ENCODE measurements around the gene DNAH8.

The DNAH8 gene

DNA sequence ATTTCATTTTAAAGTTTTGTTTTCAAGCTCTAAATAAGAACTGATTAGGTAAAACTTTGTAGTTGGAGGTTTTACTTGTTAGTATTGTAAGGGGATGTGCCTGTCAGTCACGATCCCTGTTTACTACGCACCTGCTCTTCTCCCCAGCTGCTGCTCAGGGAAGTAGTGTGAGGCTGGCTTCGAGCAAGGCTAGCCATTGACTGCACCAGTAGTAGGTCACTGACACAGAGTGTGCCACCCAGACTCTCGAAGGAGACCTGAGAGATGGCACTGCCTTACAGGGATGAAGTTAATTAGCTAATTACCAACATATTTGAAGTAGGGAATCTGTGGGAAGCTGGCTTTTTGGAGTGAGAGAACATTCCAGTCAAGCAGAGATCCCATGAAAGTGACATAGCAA is 89.2 kb downstream of the DNAH8 start:
- H3K9ac ChIP-seq (ENCODE audit: low read length) = no peak overlapping the region
- H3K4me3 ChIP-seq (ENCODE audit: insufficient read depth, low read length, poor library complexity, severe bottlenecking) = no peak overlapping the region
- no peaks in the 10 kb centered on the region for H3K9me3 ChIP-seq (ENCODE audit: insufficient read depth, low read length)
- no peaks in the 10 kb centered on the region for H3K79me2 ChIP-seq (ENCODE audit: insufficient read depth, low read length)
- no peaks in the 10 kb centered on the region for H4K20me1 ChIP-seq (ENCODE audit: low read depth, low read length)
- no peaks in the 10 kb centered on the region for H3K36me3 ChIP-seq (ENCODE audit: low read length)
- no peaks in the 10 kb centered on the region for H3F3A ChIP-seq (ENCODE audit: insufficient read depth)
- H3K27ac ChIP-seq (ENCODE audit: low read depth, low read length) = no peak overlapping the region
- H2AFZ ChIP-seq (ENCODE audit: low read depth, low read length, severe bottlenecking) = no peak overlapping the region
- no peaks in the 10 kb centered on the region for H3K9me2 ChIP-seq (replicated peaks; ENCODE audit: insufficient read depth, low read length)
- H3K27me3 ChIP-seq (ENCODE audit: low read length) = no peaks in the 10 kb centered on the region
- no peak overlapping the region for H3K4me2 ChIP-seq (ENCODE audit: low read depth, low read length, poor library complexity, severe bottlenecking)
- TF ChIP-seq EZH2phosphoT487 (conservative IDR thresholded peaks at IDR 0.05; ENCODE audit: low read length) = no peak
- TF ChIP-seq, protein P1, sequence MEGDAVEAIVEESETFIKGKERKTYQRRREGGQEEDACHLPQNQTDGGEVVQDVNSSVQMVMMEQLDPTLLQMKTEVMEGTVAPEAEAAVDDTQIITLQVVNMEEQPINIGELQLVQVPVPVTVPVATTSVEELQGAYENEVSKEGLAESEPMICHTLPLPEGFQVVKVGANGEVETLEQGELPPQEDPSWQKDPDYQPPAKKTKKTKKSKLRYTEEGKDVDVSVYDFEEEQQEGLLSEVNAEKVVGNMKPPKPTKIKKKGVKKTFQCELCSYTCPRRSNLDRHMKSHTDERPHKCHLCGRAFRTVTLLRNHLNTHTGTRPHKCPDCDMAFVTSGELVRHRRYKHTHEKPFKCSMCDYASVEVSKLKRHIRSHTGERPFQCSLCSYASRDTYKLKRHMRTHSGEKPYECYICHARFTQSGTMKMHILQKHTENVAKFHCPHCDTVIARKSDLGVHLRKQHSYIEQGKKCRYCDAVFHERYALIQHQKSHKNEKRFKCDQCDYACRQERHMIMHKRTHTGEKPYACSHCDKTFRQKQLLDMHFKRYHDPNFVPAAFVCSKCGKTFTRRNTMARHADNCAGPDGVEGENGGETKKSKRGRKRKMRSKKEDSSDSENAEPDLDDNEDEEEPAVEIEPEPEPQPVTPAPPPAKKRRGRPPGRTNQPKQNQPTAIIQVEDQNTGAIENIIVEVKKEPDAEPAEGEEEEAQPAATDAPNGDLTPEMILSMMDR (IDR thresholded peaks at IDR 0.05; ENCODE audit: insufficient read depth, low read length, poor library complexity, severe bottlenecking) = no peak

DNA sequence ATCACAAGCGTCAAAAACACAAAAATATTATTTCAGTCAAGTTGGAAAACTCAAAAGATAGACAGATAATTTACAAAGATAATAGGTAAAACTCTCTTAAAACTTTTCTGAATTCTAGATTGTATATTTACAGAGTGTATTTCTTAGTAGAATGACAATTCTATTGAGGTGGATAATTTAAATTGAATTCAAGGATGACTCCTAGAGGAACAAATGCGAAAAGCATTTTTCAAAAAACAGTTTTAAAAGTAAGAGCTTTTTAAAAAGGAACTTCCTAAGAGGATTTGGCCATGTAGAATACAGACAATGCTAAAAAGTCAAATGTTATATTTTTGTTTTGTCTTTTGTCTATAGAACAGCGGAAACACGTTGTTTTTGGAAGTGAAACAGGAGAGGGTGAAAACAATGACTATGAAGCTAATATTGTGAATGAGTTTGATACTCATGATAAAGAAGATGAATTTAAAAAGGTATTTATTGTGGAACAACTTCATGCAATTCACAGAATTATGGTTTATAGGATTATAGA is 90.1 kb downstream of the DNAH8 start:
- H3K36me3 ChIP-seq (ENCODE audit: low read length) = no peaks in the 10 kb centered on the region
- H3K79me2 ChIP-seq (ENCODE audit: insufficient read depth, low read length) = no peaks in the 10 kb centered on the region
- TF ChIP-seq, protein P1 (IDR thresholded peaks at IDR 0.05; ENCODE audit: insufficient read depth, low read length, poor library complexity, severe bottlenecking) = no peak
- TF ChIP-seq EZH2phosphoT487 (conservative IDR thresholded peaks at IDR 0.05; ENCODE audit: low read length) = no peak
- no peak overlapping the region for H3K27ac ChIP-seq (ENCODE audit: low read depth, low read length)
- no peaks in the 10 kb centered on the region for H4K20me1 ChIP-seq (ENCODE audit: low read depth, low read length)
- H3K4me3 ChIP-seq (ENCODE audit: insufficient read depth, low read length, poor library complexity, severe bottlenecking) = no peak overlapping the region
- H3K9me3 ChIP-seq (ENCODE audit: insufficient read depth, low read length) = no peaks in the 10 kb centered on the region
- no peaks in the 10 kb centered on the region for H3F3A ChIP-seq (ENCODE audit: insufficient read depth)
- no peak overlapping the region for H3K9ac ChIP-seq (ENCODE audit: low read length)
- H3K4me2 ChIP-seq (ENCODE audit: low read depth, low read length, poor library complexity, severe bottlenecking) = no peak overlapping the region
- no peak overlapping the region for H2AFZ ChIP-seq (ENCODE audit: low read depth, low read length, severe bottlenecking)
- H3K27me3 ChIP-seq (ENCODE audit: low read length) = no peaks in the 10 kb centered on the region
- no peaks in the 10 kb centered on the region for H3K9me2 ChIP-seq (replicated peaks; ENCODE audit: insufficient read depth, low read length)

DNA sequence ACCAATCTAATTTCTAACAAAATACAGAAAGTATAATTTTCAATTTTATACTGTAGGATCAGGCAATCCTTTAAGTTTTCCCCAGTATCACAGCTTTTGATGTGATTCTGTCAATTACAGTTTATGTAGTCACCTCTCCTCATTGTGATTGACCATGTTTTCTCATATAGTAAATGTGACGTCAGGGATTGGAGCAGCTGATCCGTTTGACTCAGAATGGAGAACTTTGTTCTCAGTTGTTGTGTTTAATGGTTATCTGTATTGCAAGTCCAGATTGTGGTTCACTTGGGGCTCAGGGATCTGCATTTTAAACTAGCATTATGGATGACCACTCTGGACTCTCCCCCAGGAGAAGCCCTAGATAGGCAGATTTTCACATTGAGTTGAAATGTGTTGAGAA is 90.6 kb downstream of the DNAH8 start:
- no peak overlapping the region for H3K27ac ChIP-seq (ENCODE audit: low read depth, low read length)
- no peaks in the 10 kb centered on the region for H3K79me2 ChIP-seq (ENCODE audit: insufficient read depth, low read length)
- TF ChIP-seq, protein P1 (IDR thresholded peaks at IDR 0.05; ENCODE audit: insufficient read depth, low read length, poor library complexity, severe bottlenecking) = no peak
- no peak for TF ChIP-seq EZH2phosphoT487 (conservative IDR thresholded peaks at IDR 0.05; ENCODE audit: low read length)
- no peaks in the 10 kb centered on the region for H3F3A ChIP-seq (ENCODE audit: insufficient read depth)
- H3K27me3 ChIP-seq (ENCODE audit: low read length) = no peaks in the 10 kb centered on the region
- no peak overlapping the region for H3K4me3 ChIP-seq (ENCODE audit: insufficient read depth, low read length, poor library complexity, severe bottlenecking)
- no peak overlapping the region for H3K4me2 ChIP-seq (ENCODE audit: low read depth, low read length, poor library complexity, severe bottlenecking)
- no peaks in the 10 kb centered on the region for H3K9me2 ChIP-seq (replicated peaks; ENCODE audit: insufficient read depth, low read length)
- H3K36me3 ChIP-seq (ENCODE audit: low read length) = no peaks in the 10 kb centered on the region
- H3K9ac ChIP-seq (ENCODE audit: low read length) = no peak overlapping the region
- no peak overlapping the region for H2AFZ ChIP-seq (ENCODE audit: low read depth, low read length, severe bottlenecking)
- H3K9me3 ChIP-seq (ENCODE audit: insufficient read depth, low read length) = no peaks in the 10 kb centered on the region
- no peaks in the 10 kb centered on the region for H4K20me1 ChIP-seq (ENCODE audit: low read depth, low read length)

All from SU-DHL-6 (cell line).